ENCODE data around the gene ZNF584. TPM values are rescaled to one million over a fixed set of nuclear protein-coding genes. Genes with fewer than 3 reads are reported as not detected.

Gene ZNF584
- polyA plus RNA-seq, 2 of the 4 experiments (the other 2 are of a cell fraction), result 15.6 to 18.2 TPM

DNA sequence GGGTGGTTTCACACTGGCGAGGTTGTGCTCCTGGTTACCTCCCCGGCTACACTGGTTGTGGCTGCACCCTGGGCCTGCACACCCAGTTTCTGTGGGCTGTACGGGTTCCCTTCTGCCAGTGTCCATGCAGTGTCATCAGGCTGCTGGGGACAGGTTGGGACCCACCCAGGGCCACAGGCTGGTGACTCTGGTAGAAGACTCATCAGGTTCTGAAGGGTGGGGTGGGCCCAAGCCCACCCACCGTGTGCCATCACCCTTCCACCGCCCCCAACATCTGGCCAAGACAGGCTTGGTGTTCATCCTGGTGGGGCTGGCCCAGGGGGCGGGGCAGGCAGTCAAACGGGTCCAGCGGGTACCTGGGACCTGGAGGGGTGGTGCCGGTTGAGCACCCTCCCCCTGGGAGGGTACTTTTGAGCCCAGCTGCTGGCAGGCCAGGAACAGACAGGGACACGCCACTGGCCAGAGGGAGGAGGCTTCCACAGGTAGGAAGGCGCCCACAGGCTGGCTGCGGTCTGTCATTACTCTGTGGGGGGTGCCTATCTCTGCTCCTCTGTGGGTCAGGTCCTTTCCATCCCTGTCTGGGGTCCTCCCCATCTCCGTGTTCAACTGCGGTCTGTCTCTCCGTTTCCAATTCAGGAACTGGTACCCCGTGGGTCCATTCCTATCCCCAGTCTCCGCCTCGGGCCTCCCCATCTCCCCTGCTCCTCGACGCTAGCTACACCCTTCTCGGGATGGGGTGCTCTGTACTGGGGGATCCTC lies 13.1 kb upstream of the ZNF584 start, which contains the start of gene RNF225:
Gene RNF225, plus strand, starts transcription at position 437 of the 759 bp plus-strand sequence. CDS start 434 bp downstream, outside the sequence.
- DNase-seq (ENCODE audit: low read depth in 1 of 2, low spot score in 1 of 2) (peak in 1 of 2 experiments; percentile 49), FAIRE-seq (no peak), ATAC-seq (peak; percentile 37 to 43)
- TF ChIP-seq RARB (CRISPR knock-in tag; IDR thresholded peaks at IDR 0.05) (peak; percentile 67), HOXA7 (CRISPR knock-in tag; IDR thresholded peaks at IDR 0.05) (peak; percentile 80), FOXS1 (CRISPR knock-in tag; IDR thresholded peaks at IDR 0.05) (no peak), FOSB (CRISPR knock-in tag; IDR thresholded peaks at IDR 0.05) (peak; percentile 72; the same call in 1 of the 2 replicates), CHD4 (IDR thresholded peaks at IDR 0.05; ENCODE audit: borderline replicate concordance) (no peak), HOXB13 (CRISPR knock-in tag; IDR thresholded peaks at IDR 0.05; ENCODE audit: low read depth) (no peak), POLR2A (IDR thresholded peaks at IDR 0.05; ENCODE audit: low read length) (no peak), JUNB (IDR thresholded peaks at IDR 0.05) (no peak), RNF2 (IDR thresholded peaks at IDR 0.05; ENCODE audit: borderline replicate concordance, low read depth) (no peak), MAZ (IDR thresholded peaks at IDR 0.05; ENCODE audit: borderline replicate concordance, low read depth, low read length) (no peak), JUN (IDR thresholded peaks at IDR 0.05) (peak in 1 of 2 experiments; percentile 41; a peak in 4 of 5 replicates), CHD2 (IDR thresholded peaks at IDR 0.05; ENCODE audit: low read length, partially characterized antibody) (no peak), PHF8 (IDR thresholded peaks at IDR 0.05; ENCODE audit: borderline replicate concordance, low read depth) (no peak), TFCP2L1 (CRISPR knock-in tag; IDR thresholded peaks at IDR 0.05) (peak; percentile 70)
- TF ChIP-seq, protein P1, sequence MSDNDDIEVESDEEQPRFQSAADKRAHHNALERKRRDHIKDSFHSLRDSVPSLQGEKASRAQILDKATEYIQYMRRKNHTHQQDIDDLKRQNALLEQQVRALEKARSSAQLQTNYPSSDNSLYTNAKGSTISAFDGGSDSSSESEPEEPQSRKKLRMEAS (IDR thresholded peaks at IDR 0.05), result 0 out of 2 replicates have a peak, but pooled peaks have one; percentile 12
- TF ChIP-seq, protein P2, sequence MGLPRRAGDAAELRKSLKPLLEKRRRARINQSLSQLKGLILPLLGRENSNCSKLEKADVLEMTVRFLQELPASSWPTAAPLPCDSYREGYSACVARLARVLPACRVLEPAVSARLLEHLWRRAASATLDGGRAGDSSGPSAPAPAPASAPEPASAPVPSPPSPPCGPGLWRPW (IDR thresholded peaks at IDR 0.05), result no peak
- TF ChIP-seq, protein P3, sequence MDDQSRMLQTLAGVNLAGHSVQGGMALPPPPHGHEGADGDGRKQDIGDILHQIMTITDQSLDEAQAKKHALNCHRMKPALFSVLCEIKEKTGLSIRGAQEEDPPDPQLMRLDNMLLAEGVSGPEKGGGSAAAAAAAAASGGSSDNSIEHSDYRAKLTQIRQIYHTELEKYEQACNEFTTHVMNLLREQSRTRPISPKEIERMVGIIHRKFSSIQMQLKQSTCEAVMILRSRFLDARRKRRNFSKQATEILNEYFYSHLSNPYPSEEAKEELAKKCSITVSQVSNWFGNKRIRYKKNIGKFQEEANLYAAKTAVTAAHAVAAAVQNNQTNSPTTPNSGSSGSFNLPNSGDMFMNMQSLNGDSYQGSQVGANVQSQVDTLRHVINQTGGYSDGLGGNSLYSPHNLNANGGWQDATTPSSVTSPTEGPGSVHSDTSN (IDR thresholded peaks at IDR 0.05), result peak; percentile 82
- H3K27ac ChIP-seq, result peak within 1 kb of the TSS in 1 of 2 experiments; percentile 3; a peak in 2 of 6 replicates
- H3K4me2 ChIP-seq, result no peak within 1 kb of the TSS; the same call in 2 of the 3 replicates
- ChIA-PET POLR2A (interaction anchor here (1.0 kb wide), 1 partner anchor 148 kb away, joined by 3 read pairs; no protein-coding TSS in a partner anchor), CTCF (interaction anchor here (1.0 kb wide), 1 partner anchor 124 kb away, joined by 4 read pairs; no protein-coding TSS in a partner anchor)
- peaks cover 28% of the 10 kb centered on the region for H3K4me1 ChIP-seq
- 68% methylated on average over 19 of the region's 21 CpGs for WGBS (ENCODE audit: missing lambda C conversion rate)
- no peak within 1 kb of the TSS for H3K4me3 ChIP-seq
- no peaks in the 10 kb centered on the region for H3K9me3 ChIP-seq

DNA sequence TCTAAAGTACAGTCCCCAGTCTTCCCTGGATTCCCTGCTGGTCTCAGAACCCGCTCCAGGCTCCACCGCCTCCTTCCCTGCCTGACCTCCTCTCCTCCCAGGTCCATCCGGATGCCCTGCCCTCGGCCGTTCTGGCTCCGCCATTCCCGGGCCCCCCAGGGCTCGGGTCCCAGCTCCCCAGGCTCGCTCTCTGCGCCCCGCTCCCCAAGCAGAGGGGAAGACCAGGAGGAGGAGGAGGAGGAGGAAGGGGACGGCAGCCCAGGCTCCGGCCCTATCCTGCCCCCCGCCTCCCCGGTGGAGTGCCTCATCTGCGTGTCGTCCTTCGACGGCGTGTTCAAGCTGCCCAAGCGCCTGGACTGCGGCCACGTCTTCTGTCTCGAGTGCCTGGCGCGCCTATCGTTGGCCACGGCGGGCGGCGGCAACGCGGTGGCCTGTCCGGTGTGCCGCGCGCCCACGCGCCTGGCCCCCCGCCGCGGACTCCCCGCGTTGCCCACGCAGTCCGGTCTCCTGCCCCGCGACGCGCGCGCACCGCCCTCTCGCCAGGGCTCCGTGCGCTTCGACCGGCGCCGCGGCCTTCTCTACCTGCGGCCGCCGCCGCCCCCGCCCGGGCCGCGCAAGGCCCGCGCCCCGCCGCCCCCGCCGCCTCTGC lies 12.3 kb upstream of the ZNF584 start:
- Histone ChIP-seq H3K4me1 (peaks cover 29% of the 10 kb centered on the region), H3K27ac (no peak overlapping the region), H3K4me2 (no peak overlapping the region), H3K4me3 (no peak overlapping the region), H3K9me3 (no peaks in the 10 kb centered on the region)
- no peak for FAIRE-seq
- POLR2A ChIA-PET, result no interaction called here
- 95% methylated on average over 62 of the region's 75 CpGs for WGBS (ENCODE audit: missing lambda C conversion rate)
- CTCF ChIA-PET, result no interaction called here
- DNase-seq (ENCODE audit: low read depth in 1 of 2, low spot score in 1 of 2), result no peak
- peak; percentile 89 for TF ChIP-seq POLR2AphosphoS2 (conservative IDR thresholded peaks at IDR 0.05; ENCODE audit: low read length)
- no peak for TF ChIP-seq RARB (CRISPR knock-in tag; IDR thresholded peaks at IDR 0.05)
- TF ChIP-seq TP53 (CRISPR knock-in tag; IDR thresholded peaks at IDR 0.05), result 0 out of 2 replicates have a peak, but pooled peaks have one; percentile 27
- TF ChIP-seq POLR2A (IDR thresholded peaks at IDR 0.05; ENCODE audit: low read length), result no peak
- ATAC-seq, result peak; percentile 13 to 21; a peak in 5 of 6 replicates
